ENCODE data around the gene INPP5D. TPM values are rescaled to one million over a fixed set of nuclear protein-coding genes. Genes with fewer than 3 reads are reported as not detected.

The INPP5D gene
- total RNA-seq, 1 donor from 2014 or later = 8.9 TPM

DNA sequence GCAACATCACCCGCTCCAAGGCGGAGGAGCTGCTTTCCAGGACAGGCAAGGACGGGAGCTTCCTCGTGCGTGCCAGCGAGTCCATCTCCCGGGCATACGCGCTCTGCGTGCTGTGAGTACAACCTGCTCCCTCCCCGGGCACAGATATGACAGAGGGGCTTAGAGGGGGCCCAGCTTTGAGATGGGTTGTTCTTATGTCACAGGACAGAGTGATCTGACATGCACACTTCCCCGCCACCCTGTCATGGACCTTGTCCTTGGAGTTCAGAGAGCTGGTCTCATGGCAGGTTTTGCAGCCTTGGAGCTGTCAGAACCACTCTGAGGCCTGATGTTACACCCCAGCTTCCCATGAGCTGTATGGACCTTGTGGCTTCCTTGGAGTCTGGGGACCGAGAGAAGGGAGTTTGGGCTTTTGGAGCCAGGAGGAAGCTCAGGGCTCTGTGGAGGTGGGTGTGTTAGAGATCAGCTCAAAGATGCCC lies 398 bp downstream of the INPP5D start:
- H3K36me3 Mint-ChIP-seq = no peaks in the 10 kb centered on the region
- no peak overlapping the region for H3K27ac Mint-ChIP-seq
- TF ChIP-seq, protein P1, sequence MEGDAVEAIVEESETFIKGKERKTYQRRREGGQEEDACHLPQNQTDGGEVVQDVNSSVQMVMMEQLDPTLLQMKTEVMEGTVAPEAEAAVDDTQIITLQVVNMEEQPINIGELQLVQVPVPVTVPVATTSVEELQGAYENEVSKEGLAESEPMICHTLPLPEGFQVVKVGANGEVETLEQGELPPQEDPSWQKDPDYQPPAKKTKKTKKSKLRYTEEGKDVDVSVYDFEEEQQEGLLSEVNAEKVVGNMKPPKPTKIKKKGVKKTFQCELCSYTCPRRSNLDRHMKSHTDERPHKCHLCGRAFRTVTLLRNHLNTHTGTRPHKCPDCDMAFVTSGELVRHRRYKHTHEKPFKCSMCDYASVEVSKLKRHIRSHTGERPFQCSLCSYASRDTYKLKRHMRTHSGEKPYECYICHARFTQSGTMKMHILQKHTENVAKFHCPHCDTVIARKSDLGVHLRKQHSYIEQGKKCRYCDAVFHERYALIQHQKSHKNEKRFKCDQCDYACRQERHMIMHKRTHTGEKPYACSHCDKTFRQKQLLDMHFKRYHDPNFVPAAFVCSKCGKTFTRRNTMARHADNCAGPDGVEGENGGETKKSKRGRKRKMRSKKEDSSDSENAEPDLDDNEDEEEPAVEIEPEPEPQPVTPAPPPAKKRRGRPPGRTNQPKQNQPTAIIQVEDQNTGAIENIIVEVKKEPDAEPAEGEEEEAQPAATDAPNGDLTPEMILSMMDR (IDR thresholded peaks at IDR 0.05; ENCODE audit: unreplicated experiment) = no peak
- no peak overlapping the region for H3K4me3 Mint-ChIP-seq
- DNase-seq (ENCODE audit: low spot score in 2 of 2, unreplicated experiment in 2 of 2) = no peak
- no peaks in the 10 kb centered on the region for H3K4me1 Mint-ChIP-seq
- H3K9me3 Mint-ChIP-seq = no peaks in the 10 kb centered on the region
- H3K27me3 Mint-ChIP-seq (ENCODE audit: low read depth) = no peaks in the 10 kb centered on the region

DNA sequence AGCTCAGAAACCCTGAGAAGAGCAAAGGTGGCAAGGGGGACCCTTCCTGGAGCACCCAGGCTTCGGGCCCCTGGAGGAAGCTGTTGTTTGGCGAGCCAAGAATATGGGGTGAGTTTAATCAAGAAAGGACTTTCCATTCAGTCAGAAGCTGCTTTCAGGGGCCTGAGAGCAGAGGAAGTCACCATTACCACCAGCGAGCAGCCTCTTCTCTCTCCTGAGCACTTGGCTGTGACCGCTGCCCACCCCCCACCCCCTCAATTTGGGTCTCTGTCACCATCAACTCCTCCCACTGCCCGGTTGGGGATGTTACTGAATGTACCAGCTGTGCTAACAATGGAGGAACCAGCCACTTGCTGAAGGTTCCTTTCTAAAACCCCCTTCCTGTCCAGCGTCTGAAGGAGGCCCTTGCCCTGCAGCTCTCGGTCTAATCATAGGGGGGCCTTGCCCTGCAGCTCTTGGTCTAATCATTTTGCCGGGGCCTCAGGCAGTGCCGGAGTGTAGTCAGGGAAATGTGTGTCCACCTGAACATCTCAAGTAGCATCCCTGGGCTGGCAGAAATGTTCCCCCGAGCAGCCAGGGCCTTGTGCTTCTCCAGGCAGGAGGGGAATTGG lies 943 bp downstream of the INPP5D start:
- no peak for DNase-seq (ENCODE audit: low spot score in 2 of 2, unreplicated experiment in 2 of 2)
- H3K27me3 Mint-ChIP-seq (ENCODE audit: low read depth) = no peaks in the 10 kb centered on the region
- no peaks in the 10 kb centered on the region for H3K36me3 Mint-ChIP-seq
- H3K4me3 Mint-ChIP-seq = no peak overlapping the region
- no peaks in the 10 kb centered on the region for H3K4me1 Mint-ChIP-seq
- H3K27ac Mint-ChIP-seq = no peak overlapping the region
- no peaks in the 10 kb centered on the region for H3K9me3 Mint-ChIP-seq
- TF ChIP-seq, protein P1 (IDR thresholded peaks at IDR 0.05; ENCODE audit: unreplicated experiment) = no peak

DNA sequence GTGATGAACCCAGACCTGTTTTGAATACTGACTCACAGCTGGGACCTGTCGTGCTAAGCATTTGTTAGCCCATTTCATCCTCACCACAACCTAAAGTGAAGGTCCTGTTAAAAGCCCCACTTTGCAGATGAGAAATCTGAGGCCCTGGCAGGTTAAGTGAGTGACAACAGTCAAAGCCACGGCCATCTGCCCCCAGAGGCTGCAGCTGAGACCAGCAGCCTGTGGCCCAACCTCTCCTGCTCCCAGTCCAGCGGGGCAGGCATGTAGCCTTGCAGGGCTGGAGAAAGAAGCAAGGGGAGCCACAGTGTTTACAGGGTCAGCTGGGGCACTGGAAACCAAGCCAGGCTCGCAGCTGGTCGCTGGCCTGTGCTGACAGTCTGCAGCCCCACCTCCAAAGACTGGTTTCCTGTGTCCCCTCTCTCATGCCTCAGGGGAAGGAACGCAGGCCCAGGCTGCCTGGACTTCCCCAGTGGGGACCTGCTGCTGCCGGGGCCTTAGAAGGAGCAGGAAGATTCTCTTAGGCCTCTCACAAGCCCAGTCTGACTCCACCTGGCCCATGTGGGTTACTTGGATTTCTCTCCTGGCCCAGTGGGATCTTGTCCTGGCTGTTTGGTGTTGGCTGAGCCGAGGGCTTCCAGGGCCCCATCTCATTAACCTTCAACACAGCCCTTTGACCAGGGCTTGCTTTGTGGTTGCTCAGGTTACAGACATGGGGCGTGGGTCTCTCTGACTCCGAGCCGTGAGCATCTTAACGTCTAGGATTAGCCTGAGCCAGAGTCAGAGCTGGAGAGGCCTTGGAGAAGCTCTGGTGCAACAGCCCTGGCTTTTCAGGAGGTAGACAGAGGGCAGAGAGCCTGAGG lies 1.7 kb downstream of the INPP5D start:
- Mint-ChIP-seq H3K4me1 (no peaks in the 10 kb centered on the region), H3K27me3 (ENCODE audit: low read depth) (no peaks in the 10 kb centered on the region), H3K27ac (no peak overlapping the region), H3K9me3 (no peaks in the 10 kb centered on the region), H3K4me3 (no peak overlapping the region), H3K36me3 (no peaks in the 10 kb centered on the region)
- TF ChIP-seq, protein P1 (IDR thresholded peaks at IDR 0.05; ENCODE audit: unreplicated experiment) = no peak
- DNase-seq (ENCODE audit: low spot score in 2 of 2, unreplicated experiment in 2 of 2) = no peak

DNA sequence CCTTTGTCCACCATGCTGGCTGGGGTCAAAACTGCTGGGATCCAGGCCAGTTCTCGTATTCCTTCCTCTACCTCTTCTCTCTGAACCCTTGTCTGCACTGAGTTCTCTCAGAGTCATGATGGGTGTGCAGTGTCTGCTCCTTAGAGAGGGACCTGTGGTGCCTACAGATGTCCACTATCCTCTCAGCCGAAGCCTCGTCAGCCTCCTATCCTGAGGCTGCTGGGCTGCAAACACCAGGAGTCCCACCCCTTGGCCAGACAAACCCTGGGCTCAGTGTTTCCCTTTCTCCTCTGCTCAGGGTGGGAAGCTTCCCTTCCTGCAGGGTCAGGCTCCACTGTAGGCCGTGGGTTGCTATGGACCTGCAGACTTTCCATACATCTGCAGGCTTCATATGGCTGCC lies 2.3 kb downstream of the INPP5D start:
- Mint-ChIP-seq H3K27me3 (ENCODE audit: low read depth) (no peaks in the 10 kb centered on the region), H3K4me3 (no peak overlapping the region), H3K4me1 (no peaks in the 10 kb centered on the region), H3K36me3 (no peaks in the 10 kb centered on the region), H3K9me3 (peaks cover 4% of the 10 kb centered on the region), H3K27ac (no peak overlapping the region)
- TF ChIP-seq, protein P1 (IDR thresholded peaks at IDR 0.05; ENCODE audit: unreplicated experiment) = no peak
- no peak for DNase-seq (ENCODE audit: low spot score in 2 of 2, unreplicated experiment in 2 of 2)

DNA sequence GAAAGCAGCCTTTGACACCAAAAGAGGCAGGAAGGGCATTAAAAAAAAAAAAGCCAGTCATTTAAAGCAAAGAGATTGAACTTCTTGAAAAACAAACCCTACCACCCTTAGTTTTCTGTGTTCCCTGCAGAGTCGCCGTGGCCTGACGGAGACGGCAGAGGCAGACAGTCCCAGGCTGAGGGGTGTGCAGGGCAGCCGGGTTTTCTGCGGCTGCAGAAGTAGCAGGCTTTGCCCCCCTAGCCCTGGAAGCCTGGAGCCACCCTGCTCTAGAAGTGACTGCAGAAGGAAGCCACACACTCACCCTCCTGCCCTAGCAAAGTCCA lies 2.8 kb downstream of the INPP5D start:
- no peaks in the 10 kb centered on the region for H3K27me3 Mint-ChIP-seq (ENCODE audit: low read depth)
- H3K9me3 Mint-ChIP-seq = peaks cover 4% of the 10 kb centered on the region
- H3K27ac Mint-ChIP-seq = no peak overlapping the region
- H3K4me3 Mint-ChIP-seq = no peak overlapping the region
- TF ChIP-seq, protein P1 (IDR thresholded peaks at IDR 0.05; ENCODE audit: unreplicated experiment) = no peak
- no peaks in the 10 kb centered on the region for H3K36me3 Mint-ChIP-seq
- DNase-seq (ENCODE audit: low spot score in 2 of 2, unreplicated experiment in 2 of 2) = no peak
- H3K4me1 Mint-ChIP-seq = no peaks in the 10 kb centered on the region
